Breast epithelium (tissue), 3 donors: ENCODE data around the gene MVB12A.

Source experiments
- CTCF ChIP-seq, 3 donors: fragments of 450-650 bp; IDR thresholded peaks; one replicate each; pipeline ENCODE4 v1.5.1; 2016 to 2017; ENCODE audit warnings: antibody characterized with exemption in 3 of 3, mild to moderate bottlenecking in 3 of 3, moderate library complexity in 3 of 3
- POLR2AphosphoS5 ChIP-seq, 3 donors: sonication (generic); formaldehyde crosslinking; IDR thresholded peaks; one replicate each; pipeline ENCODE4 v1.6.1; 2017; ENCODE audit warnings: antibody characterized with exemption in 3 of 3

- TF ChIP-seq CTCF (IDR thresholded peaks at IDR 0.05): no peak
- no peak for TF ChIP-seq POLR2AphosphoS5 (IDR thresholded peaks at IDR 0.05)
These were observed 15.4 kb downstream of the MVB12A start for GRCh38 chr19:17435218-17435617.
